Measurements from ENCODE around the gene FAM240B.
A peak's percentile ranks its signal among the peaks of the same experiment; 100 is the strongest.

FAM240B gene

DNA sequence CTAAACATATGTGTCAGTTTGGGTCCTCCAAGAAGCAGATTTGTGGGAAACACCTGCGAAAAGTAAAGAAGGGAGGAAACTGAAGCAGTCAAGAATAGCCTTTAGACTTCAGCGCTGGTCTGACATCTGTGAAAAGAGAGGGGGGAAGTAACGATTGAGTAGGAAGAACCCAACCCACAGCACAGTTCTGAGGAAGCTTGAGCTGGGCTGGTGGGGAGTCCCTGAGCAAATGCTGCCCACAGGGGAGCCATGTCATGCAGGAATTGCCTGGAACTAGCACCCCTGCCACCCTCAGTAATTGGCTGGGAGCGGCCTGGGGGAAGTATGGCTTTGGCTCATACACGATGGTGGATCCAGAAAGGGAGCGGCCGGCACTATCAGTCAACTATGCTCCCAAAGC lies 20.6 kb downstream of the FAM240B start:
- DNase-seq (ENCODE audit: low spot score): no peak

DNA sequence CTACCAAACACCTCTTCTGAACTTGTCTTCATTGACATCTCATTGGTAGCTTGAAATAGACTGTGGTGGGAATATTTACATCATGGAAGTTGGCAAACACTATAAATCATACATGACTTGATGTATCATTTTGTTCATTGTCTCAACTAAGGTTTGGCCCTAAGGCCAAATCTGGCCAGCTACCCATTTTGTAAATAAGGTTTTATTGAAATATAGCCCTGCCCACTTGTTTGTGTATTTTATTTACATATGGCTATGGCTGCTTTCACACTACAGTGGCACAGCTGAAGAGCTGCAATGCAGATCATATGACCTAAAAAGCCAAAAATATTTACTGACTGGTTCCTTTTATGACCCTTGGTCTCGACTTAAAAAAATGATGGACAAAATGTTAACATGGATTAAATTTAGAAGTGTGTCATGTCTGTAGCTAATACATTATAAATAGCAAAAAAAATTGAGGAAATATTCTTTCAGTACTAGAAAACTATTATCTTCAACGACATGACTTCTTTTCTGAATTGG lies 22.1 kb downstream of the FAM240B start:
- DNase-seq (ENCODE audit: low spot score): no peak

DNA sequence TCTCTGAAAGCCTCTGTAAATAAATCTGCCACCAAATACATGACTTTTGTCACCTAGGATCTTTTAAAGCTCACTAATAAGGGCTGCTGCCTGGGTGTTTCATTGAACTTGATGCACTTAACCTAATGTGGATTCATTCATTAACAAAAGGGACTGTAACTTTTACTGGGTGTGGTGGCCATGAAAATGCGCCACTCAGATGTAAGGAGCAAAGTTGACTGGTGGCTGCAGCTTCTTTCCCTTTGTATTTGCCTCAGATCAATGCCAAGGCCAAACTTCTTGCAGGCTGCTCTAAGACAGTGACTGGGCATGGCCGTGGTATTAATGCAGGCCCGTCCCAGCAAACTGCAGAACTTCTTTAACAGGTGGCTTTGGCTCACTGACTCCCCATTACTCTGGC lies 22.9 kb downstream of the FAM240B start:
- DNase-seq (ENCODE audit: low spot score): no peak

- DNase-seq (ENCODE audit: low spot score): no peak
Observed at GRCh38 chr9:38694676-38695075, 25.3 kb downstream of the FAM240B start.

DNA sequence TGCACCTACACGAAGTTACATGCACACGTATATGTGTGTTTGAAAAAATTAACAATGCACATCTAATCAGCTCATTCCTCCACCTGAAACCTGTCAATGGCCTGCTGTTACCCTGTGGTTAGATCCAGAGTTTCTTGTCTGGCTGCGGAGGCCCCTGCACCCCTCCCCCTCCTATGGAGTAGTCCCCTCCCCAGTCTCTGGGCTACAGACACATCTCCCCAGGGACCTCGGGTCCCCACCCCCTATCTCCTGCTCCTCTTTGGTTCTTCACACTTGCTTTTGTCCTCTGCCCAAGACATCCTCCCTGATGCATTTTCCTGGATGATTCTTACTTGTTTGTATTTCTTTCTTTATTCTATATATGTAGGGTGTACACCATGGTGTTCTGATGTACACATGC lies 27.2 kb downstream of the FAM240B start:
- no peak for DNase-seq (ENCODE audit: low spot score)

DNA sequence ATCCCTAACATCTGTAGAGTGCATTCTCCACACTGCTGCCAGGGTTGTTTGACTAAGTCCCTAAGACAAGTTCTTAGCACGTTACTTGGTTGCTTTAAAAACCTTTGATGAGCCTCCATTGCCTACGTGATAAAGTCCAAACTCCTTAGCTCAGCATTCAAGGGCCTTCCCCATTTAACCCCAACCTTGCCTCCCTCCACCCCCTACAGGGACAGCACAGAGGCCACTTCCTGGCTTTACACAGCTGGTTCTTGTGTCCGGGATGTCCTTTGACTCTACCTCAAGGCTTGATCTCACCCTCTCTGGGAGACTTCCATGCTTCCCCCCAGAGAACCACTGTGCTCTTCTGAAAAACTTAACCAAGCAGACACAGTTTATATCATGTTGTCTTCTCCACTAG lies 29.4 kb downstream of the FAM240B start:
- no peak for DNase-seq (ENCODE audit: low spot score)

GRCh38 chr9:38689678-38690077 lies 30.3 kb downstream of the FAM240B start:
- no peak for DNase-seq (ENCODE audit: low spot score)

GRCh38 chr9:38687992-38688391 lies 31.9 kb downstream of the FAM240B start:
- no peak for DNase-seq (ENCODE audit: low spot score)

DNA sequence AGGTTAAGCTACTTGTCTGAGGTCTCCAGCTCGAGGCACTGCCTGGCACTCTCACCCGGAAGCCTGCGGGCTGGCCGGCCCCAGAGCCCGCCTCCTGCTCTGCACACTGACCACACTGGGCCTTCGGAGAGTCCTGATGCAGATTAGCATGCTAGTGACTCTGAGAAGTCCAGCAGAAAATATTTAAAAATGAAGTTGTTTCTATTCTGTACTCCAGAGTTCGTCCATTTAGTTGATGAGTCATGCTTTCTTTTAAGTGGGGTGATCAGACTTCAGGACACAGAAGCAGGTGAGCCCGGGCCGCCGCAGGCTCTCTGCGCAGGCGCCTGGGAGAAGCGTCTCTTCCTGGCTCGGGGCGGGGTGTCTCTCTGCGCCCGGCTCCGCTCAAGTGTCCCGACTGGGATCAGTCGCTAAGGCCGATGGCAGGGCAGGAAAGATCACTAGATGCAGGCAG lies 32.5 kb downstream of the FAM240B start:
- DNase-seq (ENCODE audit: low spot score): peak; percentile 88

- no peak for DNase-seq (ENCODE audit: low spot score)
Observed at GRCh38 chr9:38686933-38687332, 33.0 kb downstream of the FAM240B start.

GRCh38 chr9:38685535-38685934 lies 34.4 kb downstream of the FAM240B start:
- DNase-seq (ENCODE audit: low spot score): no peak

- no peak for DNase-seq (ENCODE audit: low spot score)
Observed at GRCh38 chr9:38683336-38683735, 36.6 kb downstream of the FAM240B start.

- peak; percentile 73 for DNase-seq (ENCODE audit: low spot score)
Observed at GRCh38 chr9:38682713-38683112, 37.2 kb downstream of the FAM240B start.

- DNase-seq (ENCODE audit: low spot score): peak; percentile 49
Observed at GRCh38 chr9:38681747-38682227, 38.1 kb downstream of the FAM240B start.

GRCh38 chr9:38680837-38681445 lies 39.0 kb downstream of the FAM240B start:
- no peak for DNase-seq (ENCODE audit: low spot score)

GRCh38 chr9:38677660-38678303 lies 42.2 kb downstream of the FAM240B start:
- no peak for DNase-seq (ENCODE audit: low spot score)

GRCh38 chr9:38675831-38676230 lies 44.1 kb downstream of the FAM240B start:
- no peak for DNase-seq (ENCODE audit: low spot score)

DNA sequence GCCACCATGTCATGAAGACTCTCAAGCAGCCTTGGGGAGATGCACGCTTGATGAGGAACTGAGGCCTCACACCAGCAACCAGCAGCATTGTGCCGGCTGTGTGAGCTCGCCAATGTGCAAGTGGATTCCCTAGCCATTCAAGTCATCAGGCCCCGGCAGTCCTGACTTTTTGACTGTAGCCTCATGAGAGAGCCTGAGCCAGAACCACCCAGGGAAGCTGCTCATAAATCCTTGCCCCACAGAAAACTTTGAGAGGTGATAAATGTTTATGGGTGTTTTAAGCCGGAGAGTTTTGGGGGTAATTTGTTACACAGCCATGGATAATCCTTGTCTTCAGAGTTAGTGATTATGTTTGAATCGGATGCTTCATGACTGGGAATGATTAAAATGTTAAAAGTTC lies 44.7 kb downstream of the FAM240B start:
- no peak for DNase-seq (ENCODE audit: low spot score)

DNA sequence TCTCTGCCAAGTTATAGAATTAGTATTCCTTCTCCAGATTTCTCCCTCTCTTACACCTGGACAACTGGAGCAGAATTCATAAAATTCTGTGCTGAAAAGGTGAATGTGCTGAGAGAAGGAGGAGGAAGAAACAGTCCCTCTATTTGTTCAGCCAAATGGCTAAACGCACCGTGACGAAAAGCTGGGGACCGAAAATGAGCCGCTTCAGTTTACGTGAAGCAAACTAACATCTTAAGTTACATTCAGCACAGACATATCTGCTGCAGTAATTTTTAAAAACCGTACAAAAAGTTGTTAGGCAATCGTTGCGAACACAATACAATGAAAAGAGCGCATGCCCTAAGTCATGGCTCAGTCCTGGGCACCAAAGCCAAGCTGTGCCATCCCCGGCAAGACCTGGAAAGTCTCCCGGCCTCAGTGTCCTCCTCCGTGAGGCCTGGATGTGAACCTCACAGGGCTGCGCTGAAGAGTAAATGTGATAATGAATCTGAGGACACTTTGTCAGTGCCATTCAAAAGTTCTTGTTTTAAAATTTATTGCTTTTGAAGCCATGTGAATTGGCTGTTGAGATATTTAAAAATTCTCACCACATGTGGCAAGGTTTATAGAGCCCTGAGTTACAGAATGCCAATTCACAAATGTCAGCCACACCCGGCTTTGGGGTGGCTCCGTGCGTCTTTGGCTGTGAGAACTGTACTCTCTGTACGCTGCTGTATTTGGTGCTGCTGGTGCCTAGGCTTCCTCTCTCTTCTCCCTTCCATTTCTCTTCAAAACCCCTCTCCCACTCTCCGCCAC lies 46.3 kb downstream of the FAM240B start:
- DNase-seq (ENCODE audit: low spot score): no peak

DNA sequence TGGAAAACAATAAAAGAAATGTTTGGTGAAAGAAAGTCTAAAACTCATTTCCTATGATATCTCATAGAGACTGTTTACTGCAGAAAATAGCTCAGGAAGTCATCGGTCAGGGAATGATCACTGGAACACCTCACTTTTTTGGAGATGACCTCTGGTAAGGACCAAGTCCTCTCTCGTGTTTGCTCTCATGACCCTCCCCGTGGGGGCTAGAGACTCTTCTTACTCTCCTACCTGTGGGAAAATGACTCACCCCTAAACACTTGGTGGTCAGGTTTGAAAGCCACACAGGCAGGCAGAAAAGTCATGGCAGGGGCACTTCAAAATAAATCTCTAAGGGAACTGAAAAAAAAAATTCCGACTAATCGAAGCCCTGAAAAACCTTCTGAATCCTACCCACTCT lies 48.2 kb downstream of the FAM240B start:
- peak; percentile 59 for DNase-seq (ENCODE audit: low spot score)

GRCh38 chr9:38671372-38671731 lies 48.6 kb downstream of the FAM240B start:
- peak; percentile 10 for DNase-seq (ENCODE audit: low spot score)

- no peak for DNase-seq (ENCODE audit: low spot score)
Observed at GRCh38 chr9:38670542-38671371, 49.2 kb downstream of the FAM240B start.
